ENCODE measurements around the gene FHL2.
A peak's percentile ranks its signal among the peaks of the same experiment; 100 is the strongest.

FHL2 gene

DNA sequence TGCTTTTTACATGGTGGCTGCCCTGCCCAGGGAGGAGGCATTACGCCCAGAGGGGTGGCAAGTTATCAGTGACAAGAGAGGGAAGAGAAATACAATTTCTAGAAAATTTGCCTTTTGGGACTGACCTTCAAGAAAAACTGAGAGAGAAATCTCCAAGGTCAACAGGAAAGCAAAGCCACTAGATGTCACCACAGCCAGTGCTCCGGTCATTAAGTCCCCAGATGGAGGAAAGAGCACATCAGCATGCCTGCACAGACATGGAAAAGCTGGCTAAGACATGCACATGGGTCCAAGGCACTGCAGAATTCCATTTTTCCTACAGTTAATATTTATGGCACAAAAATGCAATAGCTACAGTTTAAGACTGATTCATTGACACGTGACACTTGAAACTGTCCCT is 21.0 kb downstream of the FHL2 start:
- DNase-seq, result no peak

GRCh38 chr2:105376789-105377240 is 22.0 kb downstream of the FHL2 start:
- no peak for DNase-seq

DNA sequence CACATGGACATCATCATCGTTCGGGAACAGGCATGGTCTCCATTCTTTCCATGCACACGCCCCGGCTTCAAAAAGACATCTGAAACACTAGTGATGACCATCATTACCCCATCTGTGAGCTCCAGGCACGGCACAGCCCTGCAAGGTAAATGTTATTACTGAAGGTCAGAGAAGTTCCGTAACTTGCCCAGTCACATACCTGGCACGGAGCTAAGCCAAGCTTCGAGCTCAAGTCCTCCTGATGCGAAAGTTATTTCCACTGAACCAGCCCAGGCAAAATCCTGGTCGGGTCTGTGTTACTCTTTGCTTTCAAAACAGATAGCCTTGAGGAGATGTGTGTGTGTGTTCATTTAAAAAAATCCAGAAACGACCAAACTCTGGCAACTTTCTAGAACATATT is 22.8 kb downstream of the FHL2 start:
- DNase-seq, result no peak

GRCh38 chr2:105375001-105375561 is 23.8 kb downstream of the FHL2 start:
- DNase-seq, result no peak

DNA sequence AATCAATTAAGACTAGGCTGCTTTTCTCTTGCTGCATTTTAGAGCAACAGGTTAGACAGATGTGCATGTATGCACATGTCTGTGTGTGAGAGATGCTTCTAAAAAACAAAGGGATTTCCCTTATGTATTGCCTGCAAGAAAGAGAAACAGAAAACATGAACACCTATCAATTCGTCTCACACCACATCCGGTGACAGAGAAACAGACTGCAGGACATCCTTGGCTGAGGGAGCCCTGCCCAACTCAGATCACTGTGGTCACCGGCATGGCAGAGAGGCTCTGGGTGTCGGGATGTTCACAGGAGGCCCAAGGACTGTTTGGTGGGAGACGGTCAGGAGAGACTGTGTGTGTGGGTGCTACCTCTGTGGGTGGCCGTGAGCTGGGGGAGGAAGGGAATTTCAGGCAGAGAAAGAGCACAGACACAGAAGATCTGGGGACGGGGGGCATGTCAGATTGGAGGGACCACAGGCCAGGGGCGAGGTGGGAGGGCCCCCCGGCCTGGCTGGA is 24.9 kb downstream of the FHL2 start:
- peak; percentile 51 for DNase-seq

GRCh38 chr2:105373344-105373781 is 25.5 kb downstream of the FHL2 start:
- no peak for DNase-seq

DNA sequence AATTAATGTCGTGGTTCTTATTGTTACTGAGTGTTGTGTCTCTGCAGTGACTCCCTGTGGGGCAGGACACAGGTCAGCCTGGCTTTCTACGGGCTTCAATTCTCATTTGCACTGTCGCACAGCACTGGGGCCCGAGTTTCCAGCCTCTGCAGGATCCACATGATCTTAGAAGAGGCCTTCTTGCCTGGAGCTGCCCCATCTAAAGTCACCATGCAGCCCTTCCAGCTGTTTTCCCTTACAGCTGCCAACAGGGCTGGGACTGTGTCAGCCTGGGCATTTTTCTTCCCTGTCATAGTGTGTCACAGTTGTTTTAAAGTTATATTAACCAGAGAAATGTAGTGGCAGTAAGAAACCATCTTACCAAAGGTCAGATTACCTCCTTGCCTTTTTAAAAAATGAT is 27.0 kb downstream of the FHL2 start:
- no peak for DNase-seq

- DNase-seq, result no peak
These were observed 27.7 kb downstream of the FHL2 start for GRCh38 chr2:105371156-105371555.

DNA sequence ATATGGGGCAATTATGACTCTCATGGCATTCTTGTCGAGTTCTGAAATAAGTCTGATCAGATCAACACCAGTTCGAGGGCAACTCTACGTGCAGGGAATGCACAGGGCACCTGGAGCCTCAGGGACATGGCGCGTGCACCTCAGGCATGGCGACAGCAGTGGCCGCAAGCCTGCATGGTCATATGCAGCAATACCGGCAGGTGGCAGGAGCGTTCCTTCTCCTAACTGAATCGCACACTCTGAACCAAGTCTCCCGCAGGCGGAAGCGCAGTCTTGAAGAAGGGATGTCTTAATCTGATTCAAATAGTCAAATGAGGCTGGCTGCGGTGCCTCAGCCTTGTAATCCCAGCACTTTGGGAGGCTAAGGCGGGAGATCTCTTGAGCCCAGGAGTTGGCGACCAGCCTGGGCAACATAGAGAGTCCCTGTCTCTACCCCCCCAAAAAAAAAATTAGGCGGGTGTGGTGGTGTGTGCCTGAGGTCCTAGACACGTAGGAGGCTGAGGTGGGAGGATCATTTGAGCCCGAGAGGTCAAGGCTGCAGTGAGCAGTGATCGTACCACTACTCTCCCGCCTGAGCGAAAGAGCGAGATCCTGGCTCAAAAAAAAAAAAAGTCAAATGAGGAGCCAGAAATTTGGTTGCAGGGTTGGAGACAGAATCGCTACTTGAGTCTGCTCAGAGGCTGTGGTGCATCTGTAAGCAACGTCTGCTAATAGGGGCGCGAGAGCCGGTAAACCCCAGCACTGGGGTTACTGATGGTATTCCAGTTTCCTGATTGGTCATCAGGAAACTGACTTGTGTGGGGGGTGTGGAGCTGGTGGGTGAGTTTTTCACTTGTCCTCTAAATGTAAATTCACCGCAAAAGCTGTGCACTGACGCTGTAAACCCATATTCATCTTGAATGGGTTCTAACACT is 28.8 kb downstream of the FHL2 start:
- DNase-seq, result peak; percentile 90

DNA sequence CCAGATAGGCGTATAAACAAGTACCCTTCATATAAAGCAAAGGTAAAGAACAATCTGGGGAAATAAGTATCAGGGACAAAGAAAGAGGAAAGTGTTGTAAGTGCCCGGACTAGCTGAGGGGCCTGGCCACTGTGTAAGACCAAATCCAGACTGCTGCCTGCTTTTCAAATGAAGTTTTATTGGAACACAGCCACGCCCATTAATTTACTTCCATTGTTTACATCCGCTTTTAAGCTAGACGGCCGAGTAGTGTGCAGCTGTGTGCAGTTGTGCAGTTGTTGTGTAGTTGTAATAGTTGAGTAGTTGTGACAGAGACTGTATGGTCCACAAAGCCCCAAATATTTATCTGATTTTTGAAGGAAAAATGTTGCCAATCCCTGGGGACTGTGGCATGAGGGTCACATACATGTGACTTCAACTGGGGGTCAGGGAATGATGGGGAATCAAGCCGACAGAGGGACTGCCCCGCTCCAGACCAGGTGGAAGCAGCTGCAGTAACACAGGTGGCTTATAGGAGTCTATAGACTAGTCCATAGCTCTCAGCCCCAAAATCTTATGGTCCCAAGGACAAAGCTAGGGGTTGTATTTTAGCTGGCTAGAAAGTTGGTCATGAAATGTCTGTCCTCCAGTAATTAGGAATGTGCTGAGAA is 30.0 kb downstream of the FHL2 start:
- DNase-seq, result no peak

DNA sequence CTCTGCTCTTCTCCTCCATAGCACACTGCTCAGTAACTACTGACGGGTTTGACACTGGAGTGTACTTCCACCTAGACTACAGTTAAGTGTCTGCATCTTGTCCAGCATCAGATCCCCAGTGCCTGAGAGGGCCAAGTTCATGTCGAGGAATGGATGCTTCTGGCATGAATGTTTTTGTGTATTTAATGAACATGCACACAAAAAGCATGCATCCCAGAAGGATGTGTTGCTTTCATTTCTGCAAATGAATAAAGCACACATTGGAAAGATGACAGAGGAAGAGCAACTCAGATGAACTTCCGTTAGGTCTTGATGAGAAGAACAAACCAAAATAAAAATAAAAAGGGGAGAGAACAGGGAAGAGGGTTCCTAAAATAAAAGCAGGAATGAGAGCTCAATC is 33.6 kb downstream of the FHL2 start:
- DNase-seq, result no peak

GRCh38 chr2:105364436-105365139 is 34.3 kb downstream of the FHL2 start:
- no peak for DNase-seq

GRCh38 chr2:105362862-105363591 is 35.8 kb downstream of the FHL2 start:
- no peak for DNase-seq

GRCh38 chr2:105361102-105361889 is 37.6 kb downstream of the FHL2 start:
- peak; percentile 12 for DNase-seq

DNA sequence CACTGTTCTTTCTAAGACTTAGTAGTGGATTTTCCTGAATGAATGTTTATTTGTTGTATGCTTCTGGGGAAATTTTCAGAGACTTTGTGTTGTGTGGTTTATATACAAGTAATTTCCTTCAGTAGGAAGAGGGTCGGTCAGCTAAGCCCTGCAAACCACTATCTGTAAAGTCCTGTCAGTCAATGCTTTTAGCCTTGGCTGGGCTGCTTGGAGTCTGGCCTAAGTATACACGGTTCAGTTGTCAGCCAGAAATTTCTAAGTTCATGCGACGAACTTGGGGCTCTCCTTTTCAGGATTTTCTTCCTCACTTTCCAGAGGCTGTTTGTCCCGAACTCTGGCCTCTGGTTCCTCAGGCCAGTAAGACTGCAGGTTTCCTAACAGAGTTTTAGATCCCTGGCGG is 40.3 kb downstream of the FHL2 start:
- no peak for DNase-seq

- no peak for DNase-seq
These were observed 41.7 kb downstream of the FHL2 start for GRCh38 chr2:105357122-105357521.

GRCh38 chr2:105344704-105345345 is 54.0 kb downstream of the FHL2 start:
- no peak for DNase-seq

GRCh38 chr2:105339414-105339813 is 59.4 kb downstream of the FHL2 start:
- DNase-seq, result no peak

GRCh38 chr2:105338020-105338385 is 60.8 kb downstream of the FHL2 start:
- no peak for DNase-seq

DNA sequence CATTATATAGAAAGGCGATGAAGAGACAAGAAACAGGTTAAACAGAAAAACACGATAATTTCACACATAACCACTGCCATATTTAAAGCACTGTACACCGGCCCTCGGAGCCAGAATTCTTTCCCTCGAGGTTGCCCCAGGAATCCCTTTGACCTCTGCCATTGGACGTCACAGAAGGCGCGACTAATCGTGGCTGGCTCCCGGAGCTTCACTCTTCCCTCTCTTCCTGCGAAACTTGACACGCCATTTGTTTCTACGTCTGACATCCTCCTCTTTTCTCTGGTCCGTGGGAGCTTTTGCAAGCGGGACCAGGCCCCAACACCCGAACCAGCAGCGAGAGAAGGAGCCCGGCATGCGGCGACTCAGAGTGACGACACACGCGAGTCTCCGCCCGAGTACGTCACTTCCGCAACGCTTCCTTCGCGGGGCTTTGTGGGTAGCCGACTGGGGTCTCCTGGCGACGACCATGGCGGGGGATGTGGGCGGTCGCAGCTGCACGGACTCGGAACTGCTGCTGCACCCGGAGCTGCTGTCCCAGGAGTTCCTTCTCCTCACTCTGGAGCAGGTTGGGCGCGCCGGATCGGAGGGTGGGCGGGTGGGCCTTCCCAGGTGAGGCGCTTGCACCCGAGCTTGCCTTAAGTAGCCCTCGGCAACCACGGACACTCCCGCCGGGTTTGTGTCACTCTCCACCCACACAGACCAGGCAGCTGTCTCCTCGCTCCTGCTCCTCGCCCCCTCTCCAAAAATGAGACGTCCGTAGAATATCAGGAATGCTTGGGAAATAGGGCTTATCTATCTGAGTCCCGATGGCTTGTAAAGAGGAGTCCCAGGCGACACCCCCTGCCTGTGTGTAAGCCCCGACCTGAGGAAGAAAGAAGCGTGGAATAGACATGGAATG is 61.5 kb downstream of the FHL2 start, which contains the start of gene C2orf49:
Gene C2orf49 (plus strand): TSS at position 419 of the 898 bp plus-strand sequence. CDS start 48 bp downstream, at position 467.
- DNase-seq, result peak; percentile 91

All from activated CD4-positive, alpha-beta T cell treated with anti-CD3 and anti-CD28 coated beads, Interleukin-2, Interleukin-6, amounts not matched to agents 100 ng/mL and 50 ng/mL, durations not matched to agents 16 hours and 8 hours (primary cell).